ENCODE results near the gene VPS18.

- TF ChIP-seq CTCF (IDR thresholded peaks at IDR 0.05) (no peak), POLR2A (IDR thresholded peaks at IDR 0.05) (no peak)
Measured at GRCh38 chr15:40927495-40927872, 33.2 kb downstream of the VPS18 start.

All from Peyer's patch (tissue), 4 donors.